Kidney capillary endothelial cell (primary cell): ENCODE data around the gene CELSR1.
"Not testable (repeated sequence)": the region's sequence is repeated elsewhere in the genome, so short reads cannot be mapped to it uniquely, and the experiment has no call there.

Experiments
- DNase-seq: peaks from one replicate; pipeline ENCODE4 v3.0.0-alpha.2; 2018; ENCODE audit warnings: low spot score

The CELSR1 gene

DNA sequence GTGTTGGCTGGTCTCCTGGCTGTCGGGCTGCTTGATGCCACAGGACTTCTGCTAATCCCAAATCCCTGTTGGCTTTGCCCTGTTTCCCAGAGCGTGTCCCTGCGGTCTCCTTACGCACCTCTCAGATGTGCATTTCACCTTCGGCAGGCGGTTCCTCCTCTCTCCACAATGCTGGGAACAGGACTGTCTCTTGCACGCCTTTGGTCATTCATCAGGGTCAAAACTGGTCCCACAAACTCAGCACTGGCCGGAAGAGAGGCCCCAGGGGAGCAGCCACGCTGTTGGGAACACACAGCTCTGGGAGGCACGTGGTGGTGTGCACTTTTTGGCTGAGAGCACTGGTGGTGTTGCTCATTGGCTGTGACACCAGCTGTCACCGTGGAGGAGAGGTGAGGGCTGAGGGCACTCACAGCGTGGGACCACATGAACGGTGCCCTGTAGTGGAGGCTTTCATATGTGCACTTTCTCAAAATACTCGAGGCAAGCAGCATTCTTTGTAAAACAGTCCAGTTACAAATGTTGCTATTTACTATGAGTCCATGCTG, 217.2 kb downstream of the CELSR1 start:
- DNase-seq, result no peak

DNA sequence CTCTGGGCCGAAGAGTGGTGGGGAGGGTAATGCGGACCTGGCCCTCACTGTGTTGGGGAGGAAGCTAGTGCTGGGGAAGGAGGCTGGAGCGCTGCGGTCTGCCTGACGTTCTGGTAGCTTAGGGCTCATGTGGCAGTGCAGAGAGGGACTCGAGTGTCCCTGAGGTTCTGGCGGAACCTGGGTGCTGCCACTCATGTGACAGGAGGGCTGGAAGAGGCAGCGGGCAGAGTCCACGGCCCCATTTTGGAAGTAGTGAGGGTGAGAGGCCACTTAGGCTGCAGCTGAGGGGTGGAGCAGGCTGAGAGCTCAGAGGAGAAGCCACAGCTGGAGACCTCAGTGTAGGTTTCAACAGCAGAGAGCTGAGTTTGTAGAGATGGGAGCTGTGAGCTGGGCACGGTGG, 218.1 kb downstream of the CELSR1 start:
- DNase-seq, result no peak

DNA sequence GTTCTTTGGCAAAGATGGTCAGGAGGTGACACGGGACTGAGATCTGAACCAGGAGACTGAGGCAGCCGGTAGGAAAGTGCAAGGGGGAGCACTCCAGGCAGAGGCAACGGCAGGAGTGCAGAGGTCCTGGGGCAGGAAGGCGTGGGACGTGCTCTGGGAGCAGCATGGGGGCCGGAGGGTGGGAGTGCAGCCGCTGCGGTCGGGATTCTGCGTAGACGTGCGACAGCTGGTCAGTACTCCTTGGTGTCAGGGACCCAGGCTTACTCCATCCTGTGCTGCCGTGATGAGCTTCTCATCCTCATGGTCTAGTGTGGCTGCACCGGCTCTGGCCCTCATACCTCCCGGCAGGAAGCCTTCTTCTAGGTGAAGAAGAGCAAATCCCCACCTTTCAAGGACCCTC, 218.8 kb downstream of the CELSR1 start:
- no peak for DNase-seq

DNA sequence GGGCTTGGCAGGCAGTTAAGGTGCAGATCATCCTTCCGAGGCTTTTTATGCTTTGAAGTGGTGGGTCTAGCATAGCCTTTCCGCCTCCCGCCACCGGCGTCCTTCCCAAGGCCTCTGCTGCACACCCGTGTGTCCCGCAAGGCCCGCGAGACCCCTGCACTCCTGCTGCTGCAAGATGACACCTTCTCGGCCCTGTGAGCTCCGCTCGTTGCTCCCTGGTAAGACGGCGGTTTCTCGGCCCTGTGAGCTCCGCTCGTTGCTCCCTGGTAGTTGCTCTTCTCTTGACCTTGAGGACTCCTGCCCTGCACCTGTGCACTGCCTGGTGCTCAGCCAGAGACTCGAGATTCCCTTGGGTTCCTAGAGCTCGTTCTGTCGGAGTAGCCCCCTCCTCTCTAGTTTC, 219.8 kb downstream of the CELSR1 start:
- no peak for DNase-seq

DNA sequence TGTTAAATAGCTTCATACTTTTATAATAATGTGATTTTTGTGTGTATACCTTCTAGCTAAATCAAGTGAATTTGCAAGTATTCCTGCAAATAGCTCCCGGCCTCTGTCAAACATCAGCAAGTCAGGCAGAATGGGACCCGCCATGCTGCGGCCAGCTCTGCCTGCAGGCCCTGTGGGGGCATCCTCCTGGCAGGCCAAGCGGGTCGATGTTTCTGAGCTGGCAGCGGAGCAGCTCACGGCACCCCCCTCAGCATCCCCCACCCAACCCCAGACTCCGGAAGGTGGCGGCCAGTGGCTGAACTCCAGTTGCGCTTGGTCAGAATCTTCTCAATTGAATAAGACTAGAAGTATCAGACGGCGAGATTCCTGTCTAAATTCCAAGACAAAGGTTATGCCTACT, 221.4 kb downstream of the CELSR1 start:
- DNase-seq, result no peak

DNA sequence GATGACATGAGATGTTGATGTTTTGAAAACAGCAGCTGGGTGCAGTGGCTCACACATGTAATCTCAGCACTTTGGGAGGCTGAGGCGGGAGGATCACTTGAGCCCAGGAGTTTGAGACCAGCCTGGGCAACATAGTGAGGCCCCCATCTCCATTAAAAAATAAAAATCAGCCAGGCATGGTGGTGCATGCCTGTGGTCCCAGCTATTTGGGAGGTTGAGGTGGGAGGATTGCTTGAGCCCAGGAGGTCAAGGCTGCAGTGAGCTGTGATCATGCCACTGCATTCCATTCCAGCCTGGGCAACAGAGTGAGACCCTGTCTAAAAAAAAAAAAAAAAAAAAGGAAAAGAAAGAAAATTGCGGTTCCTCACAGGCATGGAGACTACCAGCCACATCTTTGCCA, 224.6 kb downstream of the CELSR1 start:
- not testable (repeated sequence) for DNase-seq

DNA sequence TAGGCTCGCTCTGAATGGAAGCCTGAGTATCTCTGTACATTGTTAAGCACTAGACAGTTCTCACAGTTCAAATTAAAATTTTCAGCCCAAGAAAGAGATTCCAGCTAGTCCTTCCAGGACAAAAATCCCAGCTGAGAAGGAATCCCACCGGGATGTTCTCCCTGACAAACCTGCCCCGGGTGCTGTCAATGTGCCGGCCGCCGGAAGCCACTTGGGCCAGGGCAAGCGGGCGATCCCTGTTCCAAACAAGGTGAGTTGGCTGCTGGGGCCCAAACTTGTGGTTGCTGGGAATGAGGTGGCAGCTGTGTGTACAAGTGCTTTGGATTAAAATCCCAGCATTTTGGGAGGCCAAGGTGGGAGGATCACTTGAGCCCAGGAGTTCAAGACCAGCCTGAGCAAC, 225.4 kb downstream of the CELSR1 start:
- no peak for DNase-seq
